ENCODE data around the gene DDX41. TPM values are rescaled to one million over a fixed set of nuclear protein-coding genes. Genes with fewer than 3 reads are reported as not detected.

The DDX41 gene
- total and polyA plus RNA-seq, 10 of the 15 experiments (the other 5 are each of a cell fraction or from before 2014, with no cell fraction given): 32.7 to 215 (median 93.6) TPM

GRCh38 chr5:177473443-177474001 is 43.2 kb downstream of the DDX41 start, which contains the start of gene DBN1:
Gene DBN1, minus strand, starts transcription at chr5:177473634. Its CDS starts 113 bp downstream, at chr5:177473521.
- FAIRE-seq (no peak), ATAC-seq (peak; percentile 71), DNase-seq (ENCODE audit: low read depth, low spot score) (no peak)
- H3K27ac ChIP-seq (ENCODE audit: control insufficient read depth, insufficient read depth): peak within 1 kb of the TSS; percentile 2; the same call in 1 of the 2 replicates
- ChIA-PET POLR2A (interaction anchor here (1.0 to 1.4 kb wide), 2 partner anchors 19 to 36 kb away, joined by 3 to 6 read pairs; partner anchors contain the start of gene DOK3), SMC1A (ENCODE audit: uncharacterized antibody, unreplicated experiment) (no interaction called here), RAD21 (ENCODE audit: unreplicated experiment) (interaction anchor here (0.7 to 2.0 kb wide), 5 partner anchors 16 to 28 kb away, joined by 4 to 7 read pairs (median 5); partner anchors contain the start of gene PDLIM7), CTCF (interaction anchor here (0.9 to 2.4 kb wide), 4 partner anchors 18 to 71 kb away, joined by 3 to 13 read pairs (median 3); no protein-coding TSS in a partner anchor)
- peak within 1 kb of the TSS; percentile 56 for H2AFZ ChIP-seq (ENCODE audit: control insufficient read depth, low read depth, low read length)
- peaks cover 4% of the 10 kb centered on the region; the same call in 1 of the 2 replicates for H3K79me2 ChIP-seq (ENCODE audit: control insufficient read depth, insufficient read depth, low read length)
- H3K4me2 ChIP-seq (ENCODE audit: control insufficient read depth, insufficient read depth): peak within 1 kb of the TSS; percentile 89
- peak within 1 kb of the TSS; percentile 46 for H3K4me3 ChIP-seq
- H4K20me1 ChIP-seq (ENCODE audit: control insufficient read depth, insufficient read depth): no peaks in the 10 kb centered on the region
- in situ Hi-C loops (cut with MboI) (no loop called here), intact Hi-C loops (cut with micrococcal nuclease; ENCODE audit: unreplicated experiment) (no loop called here)
- no peaks in the 10 kb centered on the region for H3K27me3 ChIP-seq (replicated peaks in 1 of 2; ENCODE audit: control insufficient read depth in 2 of 2, insufficient read depth in 2 of 2, low read length in 1 of 2)
- H3K9ac ChIP-seq (ENCODE audit: control insufficient read depth, insufficient read depth, low read length): peak within 1 kb of the TSS; percentile 61
- H3K4me1 ChIP-seq (ENCODE audit: control insufficient read depth, insufficient read depth, low read length): peaks cover 12% of the 10 kb centered on the region
- no peaks in the 10 kb centered on the region for H3K36me3 ChIP-seq (ENCODE audit: control insufficient read depth in 2 of 2, insufficient read depth in 2 of 2, low read length in 1 of 2)
- H3K9me3 ChIP-seq (replicated peaks; ENCODE audit: control insufficient read depth, insufficient read depth, low read length): no peaks in the 10 kb centered on the region
- WGBS (ENCODE audit: insufficient coverage, insufficient replicate concordance, low lambda C conversion rate, missing lambda C conversion rate): 0% methylated on average over 2 of the region's 69 CpGs
- no TSS peak for BruUV-seq (replicated peaks)
- no peak for TF ChIP-seq NR2F1 (conservative IDR thresholded peaks at IDR 0.05)
- no peak for TF ChIP-seq MYC (IDR thresholded peaks at IDR 0.05; ENCODE audit: insufficient read depth, insufficient read length, insufficient replicate concordance, low read length, severe bottlenecking)
- TF ChIP-seq RB1 (IDR thresholded peaks at IDR 0.05; ENCODE audit: borderline replicate concordance): no peak
- no peak for TF ChIP-seq CTCF (IDR thresholded peaks at IDR 0.05 in 2 of 3, conservative IDR thresholded peaks at IDR 0.05 in 1 of 3; ENCODE audit: control insufficient read depth in 2 of 3, extremely low read depth in 1 of 3, insufficient read depth in 1 of 3, low read depth in 3 of 3, low read length in 3 of 3)
- TF ChIP-seq PKNOX1 (IDR thresholded peaks at IDR 0.05): no peak
- TF ChIP-seq YY1 (IDR thresholded peaks at IDR 0.05; ENCODE audit: low read depth, low read length): 0 out of 2 replicates have a peak, but pooled peaks have one; percentile 9
- no peak for TF ChIP-seq BCL11A (IDR thresholded peaks at IDR 0.05; ENCODE audit: low read depth, low read length)
- no peak for TF ChIP-seq JUND (IDR thresholded peaks at IDR 0.05; ENCODE audit: low read depth, low read length)
- no peak for TF ChIP-seq ASH2L (IDR thresholded peaks at IDR 0.05; ENCODE audit: borderline replicate concordance, low read depth)
- TF ChIP-seq KLF5 (IDR thresholded peaks at IDR 0.05; ENCODE audit: partially characterized antibody): no peak
- TF ChIP-seq ELK1 (IDR thresholded peaks at IDR 0.05; ENCODE audit: low read depth, low read length): no peak
- TF ChIP-seq RELA (IDR thresholded peaks at IDR 0.05; ENCODE audit: borderline replicate concordance, partially characterized antibody): no peak
- no peak for TF ChIP-seq IRF3 (IDR thresholded peaks at IDR 0.05)
- no peak for TF ChIP-seq MTA3 (IDR thresholded peaks at IDR 0.05; ENCODE audit: borderline replicate concordance, low read length)
- no peak for TF ChIP-seq NKRF (conservative IDR thresholded peaks at IDR 0.05)
- TF ChIP-seq POLR2A (IDR thresholded peaks at IDR 0.05; ENCODE audit: low read depth, low read length): peak; percentile 60; the same call in 1 of the 2 replicates
- TF ChIP-seq IRF4 (IDR thresholded peaks at IDR 0.05; ENCODE audit: low read depth, low read length): no peak

Measured in GM12878 (cell line).